H54 (cell line): ENCODE results near the gene CEP112.
"Not testable (repeated sequence)": the region's sequence is repeated elsewhere in the genome, so short reads cannot be mapped to it uniquely, and the experiment has no call there.

Experiments used
- DNase-seq: peaks from one replicate; pipeline ENCODE4 v3.0.0; 2011; ENCODE audit warnings: low spot score, mixed read lengths; ENCODE audit not compliant: insufficient read length
- FAIRE-seq: peaks from 3 replicates; lab custom pipeline; 2011; peaks lifted over from hg19 to GRCh38; lab: Jason Lieb, UNC
- POLR2A ChIP-seq: IDR thresholded peaks from 2 replicates; pipeline ENCODE4 v1.6.1; 2011; ENCODE audit warnings: low read depth, mild to moderate bottlenecking, low read length

The CEP112 gene

DNA sequence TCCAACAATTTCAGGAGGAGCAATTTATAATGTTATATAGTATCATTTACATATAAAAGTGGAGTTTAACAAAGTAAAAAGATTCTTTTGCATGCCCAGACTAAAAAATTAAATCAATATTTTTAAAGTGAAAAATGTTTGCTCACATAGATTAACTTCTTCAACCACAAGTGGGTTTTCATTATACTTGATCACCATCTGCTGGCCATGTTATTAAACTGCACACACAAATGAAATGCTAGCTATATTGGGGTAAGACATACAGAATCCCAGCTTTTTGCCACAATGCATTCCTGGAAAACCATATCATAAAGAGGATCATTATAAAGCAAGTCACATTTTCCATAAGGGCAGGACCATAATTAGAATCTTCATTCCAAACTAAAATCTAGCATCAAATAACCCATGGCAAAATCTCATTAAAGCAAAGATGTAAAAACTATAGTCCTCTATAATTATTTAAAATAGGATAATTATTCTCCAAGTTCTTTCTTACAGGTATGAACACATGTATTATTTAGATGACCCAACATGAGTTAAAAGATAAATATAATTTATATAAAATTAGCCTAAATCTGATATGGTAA is 26.3 kb downstream of the CEP112 start:
- peak; percentile 61 for DNase-seq

GRCh38 chr17:66155055-66155454 is 36.9 kb downstream of the CEP112 start:
- FAIRE-seq, DNase-seq: not testable (repeated sequence)

More for the DNA sequence above, 26.3 kb downstream of the CEP112 start:
- FAIRE-seq, result peak; percentile 82
- TF ChIP-seq POLR2A, result no peak

DNA sequence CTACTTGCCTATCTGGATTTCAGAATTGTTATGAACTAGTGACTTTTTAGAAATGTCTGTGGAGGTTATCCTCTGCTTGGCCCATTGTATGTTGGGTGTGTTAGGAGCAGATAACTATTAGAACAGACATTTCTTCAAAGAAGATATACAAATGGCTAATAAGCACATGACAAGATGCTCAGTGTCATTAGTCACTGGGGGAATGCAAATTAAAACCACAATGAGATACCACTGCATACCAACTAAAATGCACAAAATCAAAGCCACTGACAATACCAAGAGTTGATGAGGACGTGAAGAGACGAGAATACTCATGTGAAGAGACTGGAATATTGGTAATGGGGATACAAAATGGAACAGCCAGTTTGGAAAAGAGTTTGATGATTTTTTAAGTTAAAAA is 39.2 kb downstream of the CEP112 start:
- no peak for DNase-seq
- FAIRE-seq, result no peak
- TF ChIP-seq POLR2A, result no peak

GRCh38 chr17:66150708-66151107 is 41.2 kb downstream of the CEP112 start:
- TF ChIP-seq POLR2A, result no peak
- peak; percentile 68 for FAIRE-seq
- no peak for DNase-seq

GRCh38 chr17:66149562-66149961 is 42.4 kb downstream of the CEP112 start:
- no peak for TF ChIP-seq POLR2A
- no peak for FAIRE-seq
- no peak for DNase-seq

- DNase-seq (no peak), FAIRE-seq (peak; percentile 75)
- TF ChIP-seq POLR2A, result no peak
Observed at GRCh38 chr17:66146394-66146793, 45.5 kb downstream of the CEP112 start.

GRCh38 chr17:66143657-66144282 is 48.2 kb downstream of the CEP112 start:
- DNase-seq, result no peak
- no peak for FAIRE-seq

DNA sequence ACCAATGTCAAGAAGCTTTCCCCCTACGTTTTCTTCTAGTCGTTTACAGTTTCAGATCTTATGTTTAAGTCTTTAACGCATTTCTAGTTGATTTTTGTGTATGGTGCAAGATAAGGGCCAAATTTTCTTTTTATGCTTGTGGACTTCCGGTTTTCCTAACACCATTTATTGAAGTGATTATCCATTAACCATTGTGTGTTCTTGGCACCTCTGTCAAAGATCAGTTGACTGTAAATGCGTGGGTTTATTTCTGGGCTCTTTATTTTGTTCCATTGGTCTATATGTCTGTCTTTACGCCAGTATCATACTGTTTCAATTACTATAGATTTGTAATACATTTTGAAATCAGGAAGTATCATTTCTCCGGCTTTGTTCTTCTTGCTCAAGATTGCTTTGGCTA is 49.5 kb downstream of the CEP112 start:
- TF ChIP-seq POLR2A, result no peak
- FAIRE-seq (peak; percentile 53), DNase-seq (no peak)

More at GRCh38 chr17:66143657-66144282, 48.2 kb downstream of the CEP112 start:
- no peak for TF ChIP-seq POLR2A

DNA sequence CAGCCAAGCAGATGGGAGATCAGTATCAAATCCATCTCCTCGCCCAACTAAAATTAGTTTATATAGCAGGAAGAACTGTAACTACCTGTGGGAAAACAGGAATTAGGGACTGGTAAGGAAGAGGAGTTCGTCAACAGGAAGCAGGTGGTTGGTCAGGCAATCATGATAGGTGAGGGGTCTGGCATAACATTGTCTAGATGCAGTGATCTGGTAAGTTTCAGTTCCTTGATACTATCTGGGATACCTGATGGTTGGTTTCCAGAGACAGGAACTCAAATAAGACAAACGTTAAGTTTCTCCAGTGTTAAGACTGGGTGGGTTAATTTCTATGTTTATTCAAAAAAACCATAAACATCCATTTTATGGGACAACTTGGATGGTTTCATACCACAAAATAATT is 53.8 kb downstream of the CEP112 start:
- TF ChIP-seq POLR2A, result no peak
- DNase-seq (no peak), FAIRE-seq (no peak)

DNA sequence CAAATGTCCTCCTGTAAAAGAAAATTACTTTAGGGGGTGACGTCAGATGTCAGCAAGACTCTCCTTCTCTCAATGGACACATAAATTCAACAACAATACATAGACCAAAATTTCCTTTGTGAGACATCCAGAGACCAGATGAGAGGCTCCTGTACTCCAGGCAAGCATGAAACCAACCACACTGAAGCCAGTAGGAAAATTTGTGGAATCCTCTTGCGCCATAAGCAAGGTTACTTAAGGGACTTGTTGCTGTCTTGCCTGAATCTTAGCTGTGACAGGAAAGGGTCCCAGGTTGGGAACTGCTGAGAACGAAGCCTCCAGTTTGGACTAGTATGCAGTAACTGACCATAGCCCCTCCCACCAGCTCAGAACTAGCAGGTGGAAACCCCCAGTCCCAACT is 56.0 kb downstream of the CEP112 start:
- FAIRE-seq (no peak), DNase-seq (no peak)
- no peak for TF ChIP-seq POLR2A

DNA sequence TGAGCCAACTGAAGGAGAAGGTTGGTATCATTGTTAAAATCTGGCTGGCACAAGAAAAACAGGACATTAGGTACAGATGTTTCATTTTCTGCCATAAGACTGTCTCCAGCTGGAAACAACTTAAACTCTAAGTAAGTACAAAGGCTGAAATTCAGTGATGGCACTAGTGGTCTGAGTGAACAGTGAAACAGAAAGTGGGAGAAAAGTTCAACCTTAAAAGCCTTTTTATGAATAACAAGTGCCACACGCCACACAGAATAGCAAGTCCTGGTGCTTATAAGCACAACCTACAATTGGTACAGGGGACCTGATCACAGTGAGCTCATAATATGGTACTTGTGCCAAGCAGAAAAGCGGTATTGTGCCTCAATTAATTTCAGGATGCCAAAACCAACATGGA is 56.7 kb downstream of the CEP112 start:
- FAIRE-seq (peak; percentile 57), DNase-seq (no peak)
- no peak for TF ChIP-seq POLR2A

DNA sequence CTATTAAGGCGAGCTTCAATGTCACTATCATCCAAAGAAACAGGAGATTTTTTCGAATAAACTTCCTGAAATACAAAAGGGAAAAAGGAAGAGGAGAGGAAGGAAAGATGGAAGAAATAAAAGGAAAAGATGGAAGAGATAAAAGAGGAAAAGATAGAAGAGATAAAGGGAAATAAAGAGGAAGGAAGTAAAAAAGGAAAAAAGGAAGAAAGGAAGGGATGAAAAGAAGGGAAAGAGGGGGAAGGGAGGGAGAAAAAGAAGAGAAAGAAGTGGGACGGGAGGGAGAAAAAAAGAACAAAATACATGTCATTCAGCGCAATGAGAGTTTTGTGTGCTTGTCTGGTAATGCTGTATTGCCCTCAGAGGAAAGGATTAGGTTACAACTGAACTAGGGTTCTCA is 62.2 kb downstream of the CEP112 start:
- FAIRE-seq, result no peak
- DNase-seq, result no peak
- TF ChIP-seq POLR2A, result no peak

DNA sequence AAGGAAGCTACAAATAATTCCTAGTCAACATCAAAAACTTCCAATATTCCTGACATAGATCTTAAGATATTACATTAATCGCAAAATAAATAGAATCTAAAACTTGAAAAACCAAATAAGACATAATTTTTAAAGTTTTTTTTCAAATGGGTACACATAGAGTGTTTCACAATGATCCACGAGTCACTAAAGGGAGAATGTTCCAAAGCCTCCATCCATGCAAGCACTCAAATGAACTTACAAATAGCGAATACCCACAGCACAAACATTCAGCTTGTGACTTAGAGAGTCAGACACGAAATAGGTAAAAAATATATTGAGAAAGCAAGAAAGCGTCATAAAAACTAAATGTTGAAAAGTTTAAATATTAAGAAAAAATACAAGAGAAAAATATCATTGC is 65.7 kb downstream of the CEP112 start:
- no peak for TF ChIP-seq POLR2A
- DNase-seq (no peak), FAIRE-seq (no peak)

DNA sequence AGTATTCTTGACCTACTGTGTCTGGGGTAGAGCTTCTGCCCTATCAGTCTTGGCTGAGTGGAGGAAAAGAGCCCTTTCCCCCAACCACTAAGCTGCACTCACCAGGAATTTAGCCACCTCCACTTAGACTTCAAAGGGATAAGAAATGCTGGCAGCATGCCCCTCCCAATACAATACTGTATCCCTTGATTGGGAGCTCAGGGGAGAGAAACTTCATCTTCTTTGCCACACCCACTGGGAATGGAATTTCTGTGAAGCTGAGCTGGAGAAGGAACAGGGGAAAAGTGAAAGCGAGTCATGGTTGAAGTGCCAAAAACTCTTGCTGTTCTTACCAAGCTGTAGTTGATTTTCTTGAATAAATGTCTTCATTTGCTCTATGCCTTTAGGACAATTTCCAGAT is 68.8 kb downstream of the CEP112 start:
- FAIRE-seq (peak; percentile 43), DNase-seq (no peak)
- TF ChIP-seq POLR2A, result no peak

DNA sequence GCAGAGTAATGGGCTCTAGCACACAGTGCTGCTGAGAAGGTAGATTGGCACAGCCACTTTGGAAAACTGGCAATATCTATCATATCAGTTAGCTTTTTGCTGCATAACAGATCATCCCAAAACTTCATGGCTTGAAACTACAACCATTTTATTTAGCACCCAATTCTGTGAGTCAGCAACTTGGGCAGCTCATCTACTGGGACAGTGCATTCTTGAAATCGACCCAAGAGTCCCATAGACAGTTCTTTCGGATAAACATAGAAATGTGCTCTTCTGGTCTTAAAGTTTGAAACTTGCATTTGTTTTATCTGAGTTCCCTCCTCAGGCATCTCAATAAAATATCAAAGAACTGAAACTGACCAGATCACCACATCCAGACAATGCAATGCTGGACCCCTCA is 76.7 kb downstream of the CEP112 start:
- no peak for DNase-seq
- no peak for TF ChIP-seq POLR2A
- peak; percentile 55 for FAIRE-seq
